Measurements from ENCODE around the gene ART1.
"Not testable (repeated sequence)": the region's sequence is repeated elsewhere in the genome, so short reads cannot be mapped to it uniquely, and the experiment has no call there.

GRCh38 chr11:3649374-3649773, 4.4 kb downstream of the ART1 start:
- not testable (repeated sequence) for TF ChIP-seq POLR2A (IDR thresholded peaks at IDR 0.05); CTCF (IDR thresholded peaks at IDR 0.05 in 4 of 5, conservative IDR thresholded peaks at IDR 0.05 in 1 of 5)

Data from gastrocnemius medialis (tissue), 4 donors.